HG03060 (cell line): Measurements from ENCODE around the gene CD79A.

Source experiments
- ATAC-seq: cut with Tn5 transposase; IDR thresholded peaks from one replicate; pipeline ENCODE4 v1.9.1; 2021; ENCODE audit warnings: low read depth, moderate number of reproducible peaks; ENCODE audit not compliant: unreplicated experiment

CD79A gene

GRCh38 chr19:41876847-41877832 is at the start of gene CD79A:
Gene CD79A, plus strand, starts transcription at chr19:41877279. Its CDS starts 26 bp downstream, at chr19:41877305.
- ATAC-seq: peak; percentile 41

GRCh38 chr19:41837981-41838708 is 38.9 kb upstream of the CD79A start:
- ATAC-seq: no peak

- no peak for ATAC-seq
These were observed 37.9 kb upstream of the CD79A start for GRCh38 chr19:41839211-41839610.

GRCh38 chr19:41843371-41843770 is 33.7 kb upstream of the CD79A start:
- no peak for ATAC-seq

GRCh38 chr19:41844601-41845000 is 32.5 kb upstream of the CD79A start, which contains the start of gene LYPD4:
Gene LYPD4, minus strand, starts transcription at chr19:41844683. Its CDS starts 5,398 bp downstream, at chr19:41839285.
- ATAC-seq: no peak

GRCh38 chr19:41845001-41845050 is 32.3 kb upstream of the CD79A start, which contains the start of gene DMRTC2:
Gene DMRTC2, plus strand, starts transcription at chr19:41845042. Its CDS starts 2,387 bp downstream, at chr19:41847429.
- ATAC-seq: no peak

GRCh38 chr19:41845051-41845590 is 32.0 kb upstream of the CD79A start:
- ATAC-seq: no peak

GRCh38 chr19:41847351-41848105 is 29.6 kb upstream of the CD79A start:
- ATAC-seq: no peak

GRCh38 chr19:41848666-41849065 is 28.4 kb upstream of the CD79A start:
- ATAC-seq: no peak

GRCh38 chr19:41849067-41849466 is 28.0 kb upstream of the CD79A start:
- ATAC-seq: no peak

GRCh38 chr19:41850381-41850780 is 26.7 kb upstream of the CD79A start:
- ATAC-seq: no peak

GRCh38 chr19:41851456-41851855 is 25.6 kb upstream of the CD79A start:
- no peak for ATAC-seq

GRCh38 chr19:41853344-41853743 is 23.7 kb upstream of the CD79A start:
- ATAC-seq: no peak

- no peak for ATAC-seq
These were observed 23.3 kb upstream of the CD79A start for GRCh38 chr19:41853768-41854167.

- ATAC-seq: peak; percentile 9
These were observed 17.9 kb upstream of the CD79A start for GRCh38 chr19:41859213-41859617.

- peak; percentile 74 for ATAC-seq
These were observed 17.3 kb upstream of the CD79A start, which contains the start of gene RPS19 for GRCh38 chr19:41859618-41860418. Gene RPS19, plus strand, starts transcription at chr19:41860255. Its CDS starts 520 bp downstream, at chr19:41860775.

- no peak for ATAC-seq
These were observed 16.5 kb upstream of the CD79A start for GRCh38 chr19:41860419-41861115.

- ATAC-seq: no peak
These were observed 15.8 kb upstream of the CD79A start for GRCh38 chr19:41861116-41861768.

GRCh38 chr19:41861846-41862245 is 15.2 kb upstream of the CD79A start:
- ATAC-seq: no peak
